Ovary (tissue), 9 donors: ENCODE results near the gene GRK3. TPM values are rescaled to one million over a fixed set of nuclear protein-coding genes. Genes with fewer than 3 reads are reported as not detected.
"Not testable (repeated sequence)": the region's sequence is repeated elsewhere in the genome, so short reads cannot be mapped to it uniquely, and the experiment has no call there.

ENCODE experiments used
- DNase-seq, 5 donors: peaks; one replicate each; pipeline ENCODE4 v3.0.0-alpha.2; 2019 to 2020
- H3K27ac ChIP-seq, 2 donors: fragments of 200-600 bp; one replicate each; pipeline versions ENCODE4 v1.5.1 to v1.8.0; 2019 to 2022
- H3K27me3 ChIP-seq: fragments of 200-600 bp; one replicate; pipeline ENCODE4 v1.8.0; 2022
- H3K36me3 ChIP-seq: fragments of 200-600 bp; sonication (generic); one replicate; pipeline ENCODE4 v1.5.1; 2019
- H3K4me1 ChIP-seq: one replicate; pipeline ENCODE4 v1.8.1; 2013; ENCODE audit warnings: mild to moderate bottlenecking, moderate library complexity; ENCODE audit not compliant: insufficient read depth
- H3K4me3 ChIP-seq: fragments of 200-600 bp; sonication (generic); one replicate; pipeline ENCODE4 v1.5.1; 2017
- H3K9me3 ChIP-seq, 2 donors: fragments of 200-600 bp in 1 of 2; sonication (generic) in 1 of 2; one replicate each; pipeline versions ENCODE4 v1.5.1 to v1.8.1; 2013 to 2019; ENCODE audit warnings: mild to moderate bottlenecking in 1 of 2, moderate library complexity in 1 of 2
- CTCF ChIP-seq, 3 donors: fragments of 450-650 bp in 2 of 3; fragments of 200-600 bp in 1 of 3; IDR thresholded peaks; one replicate each; pipeline versions ENCODE4 v1.5.1 to v1.8.0; 2016 to 2022; ENCODE audit warnings: antibody characterized with exemption in 3 of 3, mild to moderate bottlenecking in 1 of 3
- EP300 ChIP-seq: sonication (generic); formaldehyde crosslinking; IDR thresholded peaks from one replicate; pipeline ENCODE4 v1.6.1; 2017; ENCODE audit warnings: antibody characterized with exemption
- POLR2A ChIP-seq: fragments of 450-650 bp; IDR thresholded peaks from one replicate; pipeline ENCODE4 v1.6.1; 2017; ENCODE audit warnings: antibody characterized with exemption, mild to moderate bottlenecking, moderate library complexity
- WGBS, 3 donors: extraction: QIAGEN DNeasy Blood & Tissue Kit in 1 of 3; methylation state at CpG; one replicate each; pipeline versions ENCODE4 v1.1.5 to v1.1.7; 2013 to 2017; 5-methylcytosine and 5-hydroxymethylcytosine counted together
- intact Hi-C, 4 donors: fragments of 100-400 bp; cut with DNase I; formaldehyde crosslinking; loops; one replicate each; pipeline versions ENCODE4 v1.11.0 to v1.15.1; 2022 to 2023
- polyA plus RNA-seq, 2 donors: library from polyadenylated mRNA; stranded (reverse); fragments of 200-250 nt in 1 of 2; fragments of 350-450 nt in 1 of 2; fragmentation: Illumina TruSeq in 1 of 2; extraction: RNeasy Lipid Tissue Mini Kit (QIAGEN cat#74804) in 1 of 2; gene quantifications; one replicate each; pipeline ENCODE4 v1.2.3, GENCODE V29; 2013 to 2014
- total RNA-seq, 7 donors: library from RNA; depleted of rRNA in 2 of 7; stranded (reverse); fragments of >200 nt in 2 of 7; fragmentation: NEBNext Ultra II Directional in 3 of 7; extraction: Animal tissue kit (Norgen Biotek cat#: 25700) in 3 of 7; gene quantifications; one replicate each; pipeline versions ENCODE4 v1.1.0 to v1.2.4, GENCODE V29; 2016 to 2023
- donor health status: DM: no; HTN: no; CAD: no; lungs with moderate emphysema.
- donor health status: DM: no; HTN: no; CAD: no.
- donor health status: Bipolar disorder and iron deficiency.
- donor health status: DM: yes; HTN: yes; CAD: no.
- donor health status: DM: no; HTN: no; CAD: no.
- donor health status: DM: yes; HTN: yes; CAD: no.

The GRK3 gene
- total and polyA plus RNA-seq, 9 donors: 1.0 to 14.8 (median 9.4) TPM

- TF ChIP-seq POLR2A: no peak
- TF ChIP-seq EP300: no peak
- no peaks in the 10 kb centered on the region for H3K36me3 ChIP-seq
- intact Hi-C loops: no loop called here
- DNase-seq: peak in 3 of 5 donors; percentile 16 to 28 (median 21)
- no peaks in the 10 kb centered on the region for H3K9me3 ChIP-seq
- no peaks in the 10 kb centered on the region for H3K27me3 ChIP-seq
- H3K4me3 ChIP-seq: peak overlapping the region; percentile 81
- peaks cover 6% of the 10 kb centered on the region for H3K4me1 ChIP-seq
- H3K27ac ChIP-seq: peak overlapping the region; percentile 6 to 69
- WGBS, 3 donors: 1 to 2% (median 2%) methylated on average over 21 of the region's 21 CpGs
These were observed 635 bp upstream of the GRK3 start for GRCh38 chr22:25563761-25564319.

- WGBS, 3 donors: 0 to 1% (median 1%) methylated on average over 38 to 61 of the region's 61 CpGs
- peak in 4 of 5 donors; percentile 24 to 68 (median 43) for DNase-seq
- H3K27ac ChIP-seq: peak overlapping the region in 1 of 2 donors; percentile 10
- intact Hi-C loops: no loop called here
- TF ChIP-seq EP300 (no peak), CTCF (IDR thresholded peaks at IDR 0.05) (no peak), POLR2A (no peak)
- peaks cover 6% of the 10 kb centered on the region for H3K4me1 ChIP-seq
- H3K9me3 ChIP-seq: no peaks in the 10 kb centered on the region
- no peaks in the 10 kb centered on the region for H3K27me3 ChIP-seq
- no peaks in the 10 kb centered on the region for H3K36me3 ChIP-seq
- H3K4me3 ChIP-seq: peak overlapping the region; percentile 81
These were observed 653 bp downstream of the GRK3 start for GRCh38 chr22:25564979-25565677.

GRCh38 chr22:25566186-25566897 is 1.9 kb downstream of the GRK3 start:
- DNase-seq: no peak
- no peak overlapping the region for H3K27ac ChIP-seq
- intact Hi-C loops: no loop called here
- 89 to 93% (median 90%) methylated on average over 5 of the region's 5 CpGs for WGBS, 3 donors
- peaks cover 6% of the 10 kb centered on the region for H3K4me1 ChIP-seq
- no peaks in the 10 kb centered on the region for H3K36me3 ChIP-seq
- no peak overlapping the region for H3K4me3 ChIP-seq
- H3K27me3 ChIP-seq: no peaks in the 10 kb centered on the region
- TF ChIP-seq EP300: no peak
- no peak for TF ChIP-seq POLR2A
- TF ChIP-seq CTCF (IDR thresholded peaks at IDR 0.05): no peak
- no peaks in the 10 kb centered on the region for H3K9me3 ChIP-seq

- Histone ChIP-seq H3K4me1 (peaks cover 6% of the 10 kb centered on the region), H3K9me3 (no peaks in the 10 kb centered on the region), H3K27ac (no peak overlapping the region), H3K27me3 (no peaks in the 10 kb centered on the region), H3K4me3 (no peak overlapping the region), H3K36me3 (no peaks in the 10 kb centered on the region)
- TF ChIP-seq EP300: no peak
- no peak for TF ChIP-seq POLR2A
- TF ChIP-seq CTCF (IDR thresholded peaks at IDR 0.05): no peak
- WGBS, 3 donors: 87 to 94% (median 89%) methylated on average over 2 of the region's 2 CpGs
- intact Hi-C loops: no loop called here
- no peak for DNase-seq
These were observed 2.4 kb downstream of the GRK3 start for GRCh38 chr22:25566898-25567235.

DNA sequence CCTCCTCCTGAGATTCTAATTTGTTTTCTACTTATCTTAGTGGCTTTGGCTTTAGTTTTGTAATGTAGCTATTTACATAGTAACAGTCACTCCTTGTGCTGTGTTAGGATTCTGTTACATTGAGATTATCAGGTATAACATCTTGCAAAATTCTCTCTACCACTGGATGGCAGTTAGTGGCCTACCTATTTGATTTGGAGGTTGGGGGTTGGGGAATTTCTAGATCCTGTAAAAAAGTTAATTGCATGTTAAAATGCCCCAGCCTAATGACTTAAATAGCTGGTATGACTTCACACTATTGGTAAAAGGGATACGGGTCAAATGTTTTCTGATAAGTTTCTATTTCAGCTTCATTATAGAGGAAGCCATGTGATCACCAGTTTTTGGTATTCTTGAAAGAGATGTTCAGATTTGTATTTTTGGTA is 2.8 kb downstream of the GRK3 start:
- TF ChIP-seq EP300: no peak
- TF ChIP-seq POLR2A: no peak
- no peak for TF ChIP-seq CTCF (IDR thresholded peaks at IDR 0.05)
- H3K4me1 ChIP-seq: peaks cover 6% of the 10 kb centered on the region
- no peaks in the 10 kb centered on the region for H3K9me3 ChIP-seq
- intact Hi-C loops: no loop called here
- no peak overlapping the region for H3K4me3 ChIP-seq
- 88 to 94% (median 88%) methylated on average over 1 of the region's 1 CpG for WGBS, 3 donors
- no peaks in the 10 kb centered on the region for H3K27me3 ChIP-seq
- H3K36me3 ChIP-seq: no peaks in the 10 kb centered on the region
- DNase-seq: no peak
- H3K27ac ChIP-seq: no peak overlapping the region

DNA sequence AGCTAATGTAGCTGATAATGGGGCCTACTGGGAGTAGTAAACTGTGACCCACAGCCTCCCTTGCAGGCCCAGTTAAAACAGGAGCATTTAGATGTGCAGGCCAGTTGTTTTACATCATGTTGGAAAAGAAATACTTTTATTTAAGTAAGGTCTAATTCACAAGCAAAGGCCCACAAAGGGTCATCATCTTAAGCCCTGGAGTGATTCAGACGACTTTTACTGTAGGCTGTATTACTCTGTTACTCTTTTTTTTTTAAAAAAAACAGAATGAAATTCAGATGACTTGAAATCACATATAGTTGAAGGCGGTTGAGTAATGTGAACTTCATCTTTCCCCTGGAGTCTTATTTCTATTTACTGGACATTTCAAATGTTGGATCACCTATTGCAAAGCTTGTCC is 3.6 kb downstream of the GRK3 start:
- intact Hi-C loops, H3K4me3 ChIP-seq, H3K27ac ChIP-seq, H3K4me1 ChIP-seq, H3K36me3 ChIP-seq, DNase-seq, H3K27me3 ChIP-seq, H3K9me3 ChIP-seq: not testable (repeated sequence)
- WGBS, 3 donors: 78 to 81% (median 80%) methylated on average over 2 of the region's 2 CpGs
